ENCODE results near the gene B4GALT5.
"Not testable (repeated sequence)": the region's sequence is repeated elsewhere in the genome, so short reads cannot be mapped to it uniquely, and the experiment has no call there.

B4GALT5 gene

DNA sequence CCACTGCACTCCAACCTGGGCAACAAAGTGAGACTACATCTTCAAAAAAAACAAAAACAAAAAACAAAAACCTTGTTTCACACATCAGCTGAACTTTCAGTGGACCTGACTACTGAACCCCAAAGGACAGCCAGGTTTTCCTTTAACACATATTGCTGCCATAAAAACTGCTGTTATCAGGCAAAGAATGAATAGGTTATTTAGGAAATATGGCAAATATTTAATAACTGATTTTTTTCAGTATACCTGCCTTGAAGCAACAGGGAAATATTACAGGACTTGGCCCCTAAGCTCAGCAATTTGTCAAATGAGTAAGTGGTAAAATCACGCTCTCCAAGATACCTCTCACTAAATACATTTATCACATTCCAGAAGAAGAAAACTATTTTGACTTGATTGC, 34.0 kb downstream of the B4GALT5 start:
- DNase-seq (ENCODE audit: low spot score): no peak

GRCh38 chr20:49677777-49678758, 35.6 kb downstream of the B4GALT5 start:
- DNase-seq (ENCODE audit: low spot score): no peak

GRCh38 chr20:49676581-49677291, 36.9 kb downstream of the B4GALT5 start:
- peak; percentile 57 for DNase-seq (ENCODE audit: low spot score)

DNA sequence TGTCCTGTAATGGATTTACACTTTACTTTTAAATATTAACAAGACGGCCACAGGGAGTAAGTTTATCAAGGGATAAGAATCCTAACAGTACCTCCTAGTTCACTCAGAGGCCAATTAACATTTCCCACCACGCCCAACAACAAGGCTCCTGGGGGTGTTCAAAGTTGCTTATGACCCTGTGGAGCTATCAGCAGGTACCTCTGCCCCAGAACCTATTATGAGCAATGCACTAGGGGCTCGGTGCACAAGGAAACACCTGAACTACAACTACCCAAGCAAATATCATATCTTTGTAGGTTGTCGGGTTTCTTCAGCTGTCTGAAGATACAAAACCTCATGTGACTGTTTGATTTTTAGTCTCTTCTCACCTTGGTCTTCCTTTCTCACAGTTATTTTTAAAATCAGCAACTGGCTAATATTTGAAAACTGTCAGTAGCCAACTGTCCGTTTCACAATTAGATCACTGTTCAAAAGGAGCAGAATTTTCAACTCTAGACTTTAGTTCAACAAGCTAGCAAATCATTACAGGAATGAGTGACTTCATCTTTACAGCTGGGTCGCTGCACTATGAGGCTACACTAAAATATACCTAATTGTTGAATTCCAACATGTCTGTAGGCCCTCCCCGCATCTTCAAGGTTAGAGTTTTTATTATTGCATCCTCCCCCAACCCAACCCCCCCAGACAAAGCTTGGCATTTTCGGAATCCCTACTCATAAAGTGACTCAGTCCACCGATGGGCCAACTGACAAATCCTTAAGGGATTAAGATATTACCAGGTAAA, 38.1 kb downstream of the B4GALT5 start:
- DNase-seq (ENCODE audit: low spot score): no peak

DNA sequence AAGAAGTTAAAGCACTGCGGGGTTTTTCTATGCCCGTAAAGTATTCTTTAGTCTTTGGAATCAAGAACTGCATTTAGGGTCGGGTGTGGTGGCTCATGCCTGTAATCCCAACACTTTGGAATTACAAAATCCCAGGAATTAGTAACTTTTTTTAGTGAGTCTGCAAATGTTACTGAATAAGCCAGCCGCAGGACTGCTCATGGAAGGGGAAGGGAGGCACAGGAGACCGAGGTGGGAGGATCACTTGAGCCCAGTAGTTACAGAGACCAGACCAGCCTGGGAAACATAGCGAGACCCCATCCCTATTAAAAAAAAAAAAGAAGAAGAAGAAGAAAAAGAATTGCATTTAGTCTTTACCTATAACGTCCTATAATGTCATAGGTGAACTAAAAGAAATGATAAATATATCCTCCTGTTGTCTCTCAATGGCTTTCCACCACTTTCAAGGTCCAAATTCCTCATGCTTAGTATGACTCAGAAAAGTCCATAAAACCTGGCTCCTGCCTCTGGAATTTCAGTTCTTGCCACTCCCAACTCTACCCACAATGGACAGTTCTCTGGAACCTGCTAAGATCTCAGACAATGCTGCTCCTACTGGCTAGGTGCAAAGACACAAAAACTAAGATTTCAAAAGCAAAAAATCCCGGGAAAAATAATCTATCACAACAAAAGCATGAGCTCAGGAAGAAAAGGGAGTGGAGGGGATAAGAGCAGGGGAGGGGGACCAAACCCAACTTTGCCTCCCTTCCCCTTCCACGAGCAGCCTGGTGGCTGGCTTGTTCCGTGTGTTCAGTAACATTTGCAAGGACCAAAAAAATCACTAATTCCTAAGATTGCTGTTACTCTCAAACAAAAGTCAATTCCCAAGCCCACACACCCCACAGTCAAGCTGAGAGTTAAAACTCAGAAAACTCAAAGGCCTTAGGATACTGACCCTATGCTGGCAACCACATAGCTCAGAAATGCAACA, 39.0 kb downstream of the B4GALT5 start:
- DNase-seq (ENCODE audit: low spot score): peak; percentile 73

- no peak for DNase-seq (ENCODE audit: low spot score)
These were observed 41.5 kb downstream of the B4GALT5 start for GRCh38 chr20:49672096-49672664.

DNA sequence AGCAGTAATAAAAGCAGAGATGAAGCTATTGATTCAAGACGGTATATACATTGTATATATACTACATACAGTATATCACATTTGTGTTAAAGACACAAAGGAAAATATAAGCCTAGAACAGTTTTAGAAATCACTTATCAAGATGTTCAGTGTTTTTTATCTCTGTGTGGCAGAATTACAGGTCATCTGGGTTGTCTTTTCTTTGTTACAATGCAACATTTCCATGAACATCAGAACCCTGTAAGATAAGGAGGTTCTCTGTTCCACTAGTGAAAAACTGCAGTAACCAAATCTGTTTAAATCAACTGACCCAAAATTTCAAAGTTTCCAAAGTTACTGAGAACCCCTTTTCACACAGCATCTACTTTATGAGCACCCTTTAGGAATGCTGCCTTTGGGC, 42.2 kb downstream of the B4GALT5 start:
- no peak for DNase-seq (ENCODE audit: low spot score)

DNA sequence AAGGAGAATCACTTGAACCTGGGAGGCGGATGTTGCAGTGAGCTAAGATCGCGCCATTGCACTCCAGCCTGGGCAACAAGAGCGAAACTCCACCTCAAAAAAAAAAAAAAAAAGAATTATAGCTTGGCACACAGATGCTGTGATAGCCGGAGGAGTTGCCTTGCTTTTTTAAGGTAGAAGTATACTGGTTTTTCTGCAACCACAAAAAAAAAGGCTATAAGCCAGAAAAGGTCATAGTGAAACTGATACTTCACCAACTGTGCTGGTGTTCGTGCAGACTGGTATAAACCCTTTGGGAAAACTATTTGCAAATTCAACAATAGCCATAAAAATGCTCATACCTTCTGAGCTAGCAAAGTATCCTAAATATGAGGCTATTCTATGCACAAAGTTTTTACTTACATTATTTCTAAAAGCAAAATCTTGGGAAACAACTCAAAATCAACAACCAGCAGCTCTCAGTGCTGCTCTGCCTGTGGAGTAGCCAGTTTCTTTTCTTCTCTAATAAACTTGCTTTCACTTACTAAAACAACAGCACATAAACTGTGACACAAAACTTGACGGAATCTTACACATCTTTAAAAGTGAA, 44.0 kb downstream of the B4GALT5 start:
- DNase-seq (ENCODE audit: low spot score): no peak

DNA sequence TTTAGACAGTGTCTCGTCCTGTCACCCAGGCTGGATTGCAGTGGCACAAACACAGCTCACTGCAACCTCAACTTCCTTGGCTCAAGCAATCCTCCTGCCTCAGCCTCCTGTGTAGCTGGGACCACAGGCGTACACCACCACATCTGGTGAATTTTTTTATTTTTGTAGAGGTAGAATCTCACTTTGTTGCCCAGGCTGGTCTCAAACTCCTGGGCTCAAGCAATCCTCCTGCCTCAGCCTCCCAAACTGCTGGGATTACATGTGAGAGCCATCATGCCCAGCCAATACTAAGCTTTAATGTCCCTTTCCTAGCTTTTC, 44.8 kb downstream of the B4GALT5 start:
- not testable (repeated sequence) for DNase-seq (ENCODE audit: low spot score)

- no peak for DNase-seq (ENCODE audit: low spot score)
These were observed 45.3 kb downstream of the B4GALT5 start for GRCh38 chr20:49668181-49668877.

DNA sequence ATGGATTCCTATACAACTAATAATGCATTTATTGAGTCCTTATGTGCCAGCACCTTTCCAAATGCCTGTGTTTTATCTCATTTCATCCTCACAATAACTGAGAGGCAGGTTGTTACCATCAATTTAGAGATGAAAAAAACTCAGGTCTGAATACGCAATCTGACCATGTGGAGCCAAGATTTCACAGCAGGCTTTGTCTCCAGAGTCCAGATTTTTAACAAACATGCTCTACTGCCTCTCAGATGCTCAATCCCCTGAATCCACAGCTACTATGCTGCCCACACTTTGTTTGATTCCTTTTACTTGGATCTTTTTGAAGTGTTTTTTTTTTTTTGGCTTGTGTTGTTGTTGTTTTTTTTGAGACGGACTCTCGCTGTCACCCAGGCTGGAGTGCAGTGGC, 46.8 kb downstream of the B4GALT5 start:
- DNase-seq (ENCODE audit: low spot score): no peak

GRCh38 chr20:49665796-49666195, 47.9 kb downstream of the B4GALT5 start:
- DNase-seq (ENCODE audit: low spot score): no peak

DNA sequence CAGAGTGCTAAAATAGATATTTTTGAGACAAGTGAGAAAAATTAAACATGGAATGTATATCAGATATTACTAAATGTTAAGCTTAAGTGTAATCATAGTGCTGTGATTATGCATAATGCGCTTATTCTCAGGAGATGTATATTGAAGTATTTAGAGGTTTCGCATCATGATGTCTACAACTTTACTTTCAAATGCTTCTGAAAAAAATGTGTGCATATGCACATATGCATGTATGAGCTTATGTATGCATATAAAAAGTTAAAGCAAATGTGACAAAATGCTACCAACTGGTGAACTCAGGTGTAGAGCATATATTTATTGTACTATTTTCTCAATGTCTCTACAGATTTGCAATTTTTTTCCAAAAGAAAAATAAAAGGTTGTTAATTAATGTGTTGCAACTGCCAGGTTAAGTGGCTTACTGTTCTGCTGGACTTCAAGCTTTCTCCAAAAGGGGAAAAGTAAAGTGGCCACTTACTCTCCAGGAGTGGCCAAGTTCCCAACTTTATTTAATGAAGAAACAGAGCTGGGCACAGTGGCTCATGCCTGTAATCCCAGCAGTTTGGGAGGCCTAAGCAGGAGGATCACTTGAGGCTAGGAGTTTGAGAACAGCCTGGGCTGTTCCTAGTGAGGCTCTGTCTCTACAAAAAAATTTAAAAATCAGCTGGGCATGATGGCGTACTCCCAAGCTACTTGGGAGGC, 48.9 kb downstream of the B4GALT5 start:
- DNase-seq (ENCODE audit: low spot score): no peak

DNA sequence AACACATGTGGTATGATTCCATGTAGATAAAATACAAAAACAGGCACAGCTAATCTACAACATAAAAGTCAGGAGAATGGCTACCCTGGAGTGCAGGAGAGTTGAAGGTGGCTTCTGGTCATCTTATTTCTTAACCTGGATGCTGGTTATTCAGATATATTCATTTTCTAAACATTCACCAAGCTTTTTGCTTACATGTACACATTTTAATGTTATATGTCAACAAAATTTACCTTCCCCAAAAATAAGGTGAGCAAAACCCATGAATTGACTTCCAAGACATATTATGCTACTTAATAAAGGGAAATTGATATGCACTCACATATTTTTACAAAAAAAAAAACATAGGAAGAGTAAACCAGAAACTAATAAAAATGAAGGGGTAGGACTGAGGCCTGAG, 50.6 kb downstream of the B4GALT5 start:
- no peak for DNase-seq (ENCODE audit: low spot score)

GRCh38 chr20:49661560-49662329, 51.9 kb downstream of the B4GALT5 start:
- no peak for DNase-seq (ENCODE audit: low spot score)

DNA sequence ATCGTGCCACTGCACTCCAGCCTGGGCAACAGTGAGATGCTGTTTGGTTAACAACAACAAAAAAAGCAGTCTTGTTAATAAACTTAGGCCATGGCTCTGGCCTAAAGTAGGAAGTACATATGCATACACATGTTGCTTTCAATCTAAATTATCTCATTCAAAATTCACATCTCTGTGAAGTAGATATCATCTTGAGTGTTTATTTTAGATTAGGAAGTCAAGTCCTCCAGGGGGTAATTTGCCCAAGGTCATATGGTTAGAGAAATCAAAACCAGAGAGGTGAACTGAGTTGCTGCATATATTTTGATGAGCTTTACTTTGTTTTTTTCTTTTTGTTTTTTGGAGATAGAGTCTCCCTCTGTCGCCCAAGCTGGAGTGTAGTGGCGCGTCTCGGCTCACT, 52.8 kb downstream of the B4GALT5 start:
- DNase-seq (ENCODE audit: low spot score): no peak

DNA sequence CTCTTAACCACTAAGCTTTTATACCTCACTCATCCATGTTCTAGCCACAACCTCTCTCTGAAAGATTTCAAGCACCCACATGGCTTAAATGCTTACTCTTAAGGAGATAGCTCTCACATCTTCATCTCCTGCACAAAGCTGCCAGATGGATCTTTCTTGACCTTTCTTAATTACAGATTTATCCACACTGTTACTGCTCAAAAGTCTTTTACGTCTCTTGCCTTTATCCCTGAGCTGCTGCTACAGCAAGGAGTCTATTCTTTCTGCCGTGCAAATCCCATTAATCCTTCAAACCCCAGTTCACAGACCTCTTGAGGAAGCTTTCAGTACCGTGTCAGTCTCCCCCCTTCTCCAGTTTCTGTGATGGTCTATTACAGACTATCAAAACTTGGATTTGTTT, 54.6 kb downstream of the B4GALT5 start:
- DNase-seq (ENCODE audit: low spot score): no peak

DNA sequence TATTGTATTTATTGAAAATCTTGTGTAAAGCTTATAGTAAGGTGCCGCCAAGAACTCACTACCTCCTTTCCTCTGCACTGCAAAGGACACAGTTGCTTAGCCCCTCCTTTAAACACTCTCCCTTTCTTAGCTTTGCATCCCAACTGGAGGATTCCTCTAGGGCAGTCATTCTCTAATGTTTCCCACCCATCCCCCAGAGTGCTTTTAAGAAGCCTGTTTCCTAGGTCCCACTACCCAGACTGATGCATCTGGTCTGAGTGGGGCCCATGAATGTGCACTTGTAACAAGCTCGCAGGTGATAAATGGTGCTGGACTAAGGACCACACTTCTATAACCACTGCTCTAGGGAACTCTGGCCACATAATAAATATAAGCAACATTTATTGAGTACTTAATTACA, 55.2 kb downstream of the B4GALT5 start:
- DNase-seq (ENCODE audit: low spot score): no peak

All from GM03348 (cell line).